GM12878 (cell line): ENCODE results near the gene ATF6. TPM values are rescaled to one million over a fixed set of nuclear protein-coding genes. Genes with fewer than 3 reads are reported as not detected.
A peak's percentile ranks its signal among the peaks of the same experiment; 100 is the strongest.

Source experiments
- BHLHE40 ChIP-seq, 2 experiments: fragments of 450-650 bp in 1 of 2; IDR thresholded peaks; 2 replicates each; pipeline ENCODE4 v1.6.1; 2011 to 2017; ENCODE audit warnings: low read depth in 2 of 2, borderline replicate concordance in 1 of 2, improper control_type of control experiment in 1 of 2, low read length in 1 of 2, mild to moderate bottlenecking in 1 of 2
- BRCA1 ChIP-seq: IDR thresholded peaks from 2 replicates; pipeline ENCODE4 v1.6.1; 2011; ENCODE audit warnings: low read depth, low read length, improper control_type of control experiment
- CBFB ChIP-seq: IDR thresholded peaks from 2 replicates; pipeline ENCODE4 v1.6.1; 2016; ENCODE audit warnings: antibody characterized with exemption, low read depth
- EED ChIP-seq: sonication (generic); IDR thresholded peaks from 2 replicates; pipeline ENCODE4 v1.6.1; 2016; ENCODE audit warnings: antibody characterized with exemption, low read depth
- EGR1 ChIP-seq, 2 experiments: IDR thresholded peaks; 1 replicate in 1 of 2; 2 replicates in 1 of 2; pipeline ENCODE4 v1.6.1; 2011 to 2012; ENCODE audit warnings: low read depth in 2 of 2, low read length in 2 of 2, borderline replicate concordance in 1 of 2, mild to moderate bottlenecking in 1 of 2, moderate library complexity in 1 of 2
- HDAC6 ChIP-seq: fragments of 200-600 bp; sonication (generic); IDR thresholded peaks from one replicate; pipeline ENCODE4 v1.8.0; 2017; ENCODE audit warnings: antibody characterized with exemption; ENCODE audit not compliant: unreplicated experiment
- KAT2A ChIP-seq: conservative IDR thresholded peaks from 2 replicates; pipeline ENCODE4 v1.6.1; 2011; ENCODE audit warnings: low read depth, low read length; ENCODE audit not compliant: control insufficient read depth
- KDM1A ChIP-seq: fragments of 200-600 bp; sonication (generic); IDR thresholded peaks from 2 replicates; pipeline ENCODE4 v1.6.1; 2016; ENCODE audit warnings: borderline replicate concordance
- MYB ChIP-seq: fragments of 150-350 bp; IDR thresholded peaks from 2 replicates; pipeline ENCODE4 v1.6.1; 2014; ENCODE audit warnings: mild to moderate bottlenecking, low read depth, low read length, borderline replicate concordance
- PKNOX1 ChIP-seq: fragments of 450-650 bp; IDR thresholded peaks from 2 replicates; pipeline ENCODE4 v1.6.1; 2016; ENCODE audit warnings: mild to moderate bottlenecking
- PML ChIP-seq: IDR thresholded peaks from 2 replicates; pipeline ENCODE4 v1.6.1; 2012; ENCODE audit warnings: low read length, inconsistent platforms
- POLR2A ChIP-seq: IDR thresholded peaks from 2 replicates; pipeline ENCODE4 v1.6.1; 2011; ENCODE audit warnings: low read depth, mild to moderate bottlenecking, low read length
- RB1 ChIP-seq: fragments of 450-650 bp; formaldehyde crosslinking; IDR thresholded peaks from 2 replicates; pipeline ENCODE4 v1.6.1; 2017; ENCODE audit warnings: mild to moderate bottlenecking, borderline replicate concordance
- RBBP5 ChIP-seq: fragments of 200-600 bp; sonication (generic); conservative IDR thresholded peaks from 2 replicates; pipeline ENCODE4 v1.6.1; 2016
- RUNX3 ChIP-seq: IDR thresholded peaks from 2 replicates; pipeline ENCODE4 v1.6.1; 2012; ENCODE audit warnings: low read length, inconsistent platforms
- SUZ12 ChIP-seq: fragments of 200-600 bp; sonication (generic); IDR thresholded peaks from one replicate; pipeline ENCODE4 v1.6.1; 2018; ENCODE audit warnings: antibody characterized with exemption, mild to moderate bottlenecking; ENCODE audit not compliant: unreplicated experiment
- ZBTB40 ChIP-seq: fragments of 450-650 bp; IDR thresholded peaks from 2 replicates; pipeline ENCODE4 v1.6.1; 2016; ENCODE audit warnings: mild to moderate bottlenecking, moderate library complexity, borderline replicate concordance
- ZNF384 ChIP-seq: IDR thresholded peaks from 2 replicates; pipeline ENCODE4 v1.6.1; 2012; ENCODE audit warnings: low read depth, mild to moderate bottlenecking, low read length, improper control_type of control experiment, borderline replicate concordance
- ZNF622 ChIP-seq: fragments of 450-650 bp; IDR thresholded peaks from 2 replicates; pipeline ENCODE4 v1.6.1; 2017; ENCODE audit warnings: mild to moderate bottlenecking, inconsistent platforms
- ZSCAN29 ChIP-seq: fragments of 450-650 bp; IDR thresholded peaks from 2 replicates; pipeline ENCODE4 v1.6.1; 2017; ENCODE audit warnings: mild to moderate bottlenecking, moderate library complexity
- polyA plus RNA-seq, 11 experiments: library from polyadenylated mRNA; depleted of rRNA in 4 of 11; unstranded in 6 of 11; stranded (reverse) in 5 of 11; fragments of >200 nt; fragmentation: Nextera tagmentation in 4 of 11; fragmentation: Illumina TruSeq in 1 of 11; extraction: Ambion mirVana in 4 of 11; extraction: Trizol in 1 of 11; gene quantifications; 1 replicate in 1 of 11; 2 replicates in 10 of 11; pipeline versions ENCODE4 v1.2.1 to v1.2.3, GENCODE V29; 2011 to 2016; ENCODE audit warnings: inconsistent platforms in 2 of 11, missing spikeins in 2 of 11, low read depth in 1 of 11
- total RNA-seq, 4 experiments: library from RNA; depleted of rRNA in 3 of 4; stranded (reverse); fragments of >200 nt in 3 of 4; fragmentation: Illumina TruSeq in 1 of 4; extraction: Trizol in 1 of 4; gene quantifications; 2 replicates each; pipeline versions ENCODE4 v1.2.1 to v1.2.3, GENCODE V29; 2013 to 2021
- TF ChIP-seq, protein P1 (sequence below): fragments of 450-650 bp; IDR thresholded peaks from 2 replicates; pipeline ENCODE4 v1.6.1; 2017; ENCODE audit warnings: mild to moderate bottlenecking

Gene ATF6
- total and polyA plus RNA-seq, 10 of the 15 experiments (the other 5 are each of a cell fraction or from before 2014, with no cell fraction given) = 7.8 to 24.3 (median 14.7) TPM

GRCh38 chr1:161728376-161729226, 37.5 kb upstream of the ATF6 start (continued):
- no peak for TF ChIP-seq EGR1 (IDR thresholded peaks at IDR 0.05; ENCODE audit: borderline replicate concordance in 1 of 2, low read depth in 2 of 2, low read length in 2 of 2)
- TF ChIP-seq ZBTB40 = no peak
- no peak for TF ChIP-seq HDAC6
- no peak for TF ChIP-seq SUZ12
- TF ChIP-seq BHLHE40 (IDR thresholded peaks at IDR 0.05; ENCODE audit: borderline replicate concordance in 1 of 2, low read depth in 2 of 2, low read length in 1 of 2) = no peak
- TF ChIP-seq BRCA1 = no peak
- peak; percentile 39; the same call in 1 of the 2 replicates for TF ChIP-seq PKNOX1
- no peak for TF ChIP-seq MYB
- no peak for TF ChIP-seq ZNF384
- peak; percentile 19; the same call in 1 of the 2 replicates for TF ChIP-seq RUNX3
- TF ChIP-seq EED = 0 out of 2 replicates have a peak, but pooled peaks have one; percentile 33
- no peak for TF ChIP-seq POLR2A
- no peak for TF ChIP-seq ZNF622
- TF ChIP-seq KAT2A = no peak
- TF ChIP-seq PML = no peak
- TF ChIP-seq, protein P1, sequence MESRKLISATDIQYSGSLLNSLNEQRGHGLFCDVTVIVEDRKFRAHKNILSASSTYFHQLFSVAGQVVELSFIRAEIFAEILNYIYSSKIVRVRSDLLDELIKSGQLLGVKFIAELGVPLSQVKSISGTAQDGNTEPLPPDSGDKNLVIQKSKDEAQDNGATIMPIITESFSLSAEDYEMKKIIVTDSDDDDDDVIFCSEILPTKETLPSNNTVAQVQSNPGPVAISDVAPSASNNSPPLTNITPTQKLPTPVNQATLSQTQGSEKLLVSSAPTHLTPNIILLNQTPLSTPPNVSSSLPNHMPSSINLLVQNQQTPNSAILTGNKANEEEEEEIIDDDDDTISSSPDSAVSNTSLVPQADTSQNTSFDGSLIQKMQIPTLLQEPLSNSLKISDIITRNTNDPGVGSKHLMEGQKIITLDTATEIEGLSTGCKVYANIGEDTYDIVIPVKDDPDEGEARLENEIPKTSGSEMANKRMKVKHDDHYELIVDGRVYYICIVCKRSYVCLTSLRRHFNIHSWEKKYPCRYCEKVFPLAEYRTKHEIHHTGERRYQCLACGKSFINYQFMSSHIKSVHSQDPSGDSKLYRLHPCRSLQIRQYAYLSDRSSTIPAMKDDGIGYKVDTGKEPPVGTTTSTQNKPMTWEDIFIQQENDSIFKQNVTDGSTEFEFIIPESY = no peak
- no peak for TF ChIP-seq ZSCAN29
- TF ChIP-seq CBFB = no peak
- TF ChIP-seq RB1 = no peak
- no peak for TF ChIP-seq KDM1A
- no peak for TF ChIP-seq RBBP5
